ENCODE data around the gene CHD6. TPM values are rescaled to one million over a fixed set of nuclear protein-coding genes. Genes with fewer than 3 reads are reported as not detected.

CHD6 gene
- total RNA-seq, 1 experiment from 2014 or later, result 16.1 TPM

DNA sequence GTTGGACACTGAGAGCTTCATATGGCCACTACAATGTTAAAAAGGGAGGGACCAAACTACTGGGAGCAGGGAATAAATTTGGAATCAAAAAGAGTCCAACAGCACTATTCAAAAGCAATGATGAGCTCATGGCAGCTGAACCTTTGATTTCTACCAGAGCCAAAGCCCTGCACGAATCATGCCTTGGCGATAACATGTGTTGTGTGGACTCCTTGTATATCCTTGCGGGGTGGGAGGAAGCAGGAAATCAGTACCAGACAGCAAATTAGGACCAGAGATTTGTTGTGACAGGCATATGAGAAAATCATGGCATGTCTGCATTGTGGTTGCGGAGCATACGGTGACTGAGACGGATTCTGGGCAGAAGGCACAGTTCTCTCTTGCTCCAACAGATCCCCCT lies 166.0 kb downstream of the CHD6 start:
- H3K9me3 ChIP-seq, result no peaks in the 10 kb centered on the region
- H3K4me3 ChIP-seq, result no peak overlapping the region
- DNase-seq, result peak; percentile 16
- peaks cover 59% of the 10 kb centered on the region for H3K36me3 ChIP-seq
- no peaks in the 10 kb centered on the region for H3K27me3 ChIP-seq

GRCh38 chr20:41447006-41447405 lies 171.2 kb downstream of the CHD6 start:
- H3K9me3 ChIP-seq, result no peaks in the 10 kb centered on the region
- no peak for DNase-seq
- H3K27me3 ChIP-seq, result no peaks in the 10 kb centered on the region
- no peak overlapping the region for H3K4me3 ChIP-seq
- peaks cover 48% of the 10 kb centered on the region for H3K36me3 ChIP-seq

- peaks cover 47% of the 10 kb centered on the region for H3K36me3 ChIP-seq
- no peak overlapping the region for H3K4me3 ChIP-seq
- DNase-seq, result no peak
- no peaks in the 10 kb centered on the region for H3K9me3 ChIP-seq
- no peaks in the 10 kb centered on the region for H3K27me3 ChIP-seq
Measured at GRCh38 chr20:41446456-41446855, 171.7 kb downstream of the CHD6 start.

DNA sequence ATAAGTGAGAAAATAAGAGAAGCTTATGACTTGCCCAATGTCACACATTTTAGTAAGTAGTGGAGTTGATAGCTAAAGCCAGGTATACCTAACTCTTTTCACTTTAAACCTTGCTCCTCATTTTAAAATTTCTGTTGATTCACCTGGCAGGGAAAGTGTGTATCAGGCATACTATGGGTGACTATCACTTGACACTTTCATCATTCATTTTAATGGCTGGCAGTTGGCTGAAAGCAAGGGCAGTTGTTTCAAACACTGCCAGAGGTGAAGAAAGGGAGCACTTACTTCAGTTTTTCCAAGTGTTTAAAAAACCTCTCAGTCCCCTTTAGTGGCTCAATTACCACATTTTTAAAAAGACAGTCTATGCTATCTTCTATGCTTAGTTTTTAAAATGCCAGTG lies 173.4 kb downstream of the CHD6 start:
- H3K36me3 ChIP-seq, result peaks cover 43% of the 10 kb centered on the region
- H3K9me3 ChIP-seq, result no peaks in the 10 kb centered on the region
- no peaks in the 10 kb centered on the region for H3K27me3 ChIP-seq
- DNase-seq, result no peak
- no peak overlapping the region for H3K4me3 ChIP-seq

DNA sequence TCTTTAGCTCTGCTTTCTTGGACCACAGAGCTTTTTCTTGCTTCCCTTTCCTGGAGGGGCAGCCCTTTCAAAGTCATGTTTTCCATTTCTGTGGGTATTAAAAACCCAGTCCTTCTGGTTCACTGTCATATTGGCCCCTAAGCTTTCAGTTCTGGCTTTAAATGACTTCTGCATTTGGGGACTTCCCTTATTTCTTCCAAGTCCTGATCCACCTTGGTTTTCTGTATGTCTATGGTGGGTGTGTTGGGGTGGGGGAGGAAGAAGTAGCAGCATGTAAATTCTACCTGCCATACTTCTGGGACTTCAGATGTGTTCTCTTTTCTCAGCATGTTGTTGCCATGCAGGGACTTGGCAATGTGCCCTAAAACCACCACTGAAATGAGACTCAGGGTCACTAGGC lies 174.5 kb downstream of the CHD6 start:
- no peak for DNase-seq
- H3K27me3 ChIP-seq, result no peaks in the 10 kb centered on the region
- peaks cover 39% of the 10 kb centered on the region for H3K36me3 ChIP-seq
- no peak overlapping the region for H3K4me3 ChIP-seq
- H3K9me3 ChIP-seq, result no peaks in the 10 kb centered on the region

DNA sequence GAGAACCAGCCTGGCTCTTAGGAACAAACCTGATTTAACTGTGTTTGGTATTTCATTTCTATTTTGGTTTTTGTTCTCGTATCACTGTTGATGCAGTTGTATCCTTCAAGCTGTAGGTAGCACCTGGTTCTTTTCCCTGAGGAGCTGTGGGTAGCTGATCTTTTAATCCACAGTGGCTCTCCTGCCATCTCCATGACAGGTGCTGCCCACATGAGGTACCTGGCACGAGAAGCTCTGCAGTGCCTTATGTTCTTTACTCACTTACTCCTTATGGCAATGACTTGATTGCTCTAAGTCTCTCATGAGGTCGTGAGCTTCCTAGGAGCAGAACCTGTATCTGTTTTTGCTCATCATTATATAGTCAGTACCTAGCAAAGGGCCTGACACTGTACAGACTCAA lies 177.3 kb downstream of the CHD6 start:
- H3K27me3 ChIP-seq, result no peaks in the 10 kb centered on the region
- H3K9me3 ChIP-seq, result no peaks in the 10 kb centered on the region
- no peak overlapping the region for H3K4me3 ChIP-seq
- DNase-seq, result no peak
- H3K36me3 ChIP-seq, result peaks cover 20% of the 10 kb centered on the region

- Histone ChIP-seq H3K36me3 (peaks cover 10% of the 10 kb centered on the region), H3K27me3 (no peaks in the 10 kb centered on the region), H3K9me3 (no peaks in the 10 kb centered on the region), H3K4me3 (no peak overlapping the region)
- DNase-seq, result no peak
Measured at GRCh38 chr20:41437836-41438235, 180.3 kb downstream of the CHD6 start.

GRCh38 chr20:41436679-41437078 lies 181.5 kb downstream of the CHD6 start:
- no peaks in the 10 kb centered on the region for H3K9me3 ChIP-seq
- no peak overlapping the region for H3K4me3 ChIP-seq
- peaks cover 10% of the 10 kb centered on the region for H3K36me3 ChIP-seq
- no peak for DNase-seq
- H3K27me3 ChIP-seq, result no peaks in the 10 kb centered on the region

GRCh38 chr20:41433203-41433602 lies 185.0 kb downstream of the CHD6 start:
- Histone ChIP-seq H3K4me3 (no peak overlapping the region), H3K27me3 (no peaks in the 10 kb centered on the region), H3K9me3 (no peaks in the 10 kb centered on the region), H3K36me3 (peaks cover 18% of the 10 kb centered on the region)
- no peak for DNase-seq

DNA sequence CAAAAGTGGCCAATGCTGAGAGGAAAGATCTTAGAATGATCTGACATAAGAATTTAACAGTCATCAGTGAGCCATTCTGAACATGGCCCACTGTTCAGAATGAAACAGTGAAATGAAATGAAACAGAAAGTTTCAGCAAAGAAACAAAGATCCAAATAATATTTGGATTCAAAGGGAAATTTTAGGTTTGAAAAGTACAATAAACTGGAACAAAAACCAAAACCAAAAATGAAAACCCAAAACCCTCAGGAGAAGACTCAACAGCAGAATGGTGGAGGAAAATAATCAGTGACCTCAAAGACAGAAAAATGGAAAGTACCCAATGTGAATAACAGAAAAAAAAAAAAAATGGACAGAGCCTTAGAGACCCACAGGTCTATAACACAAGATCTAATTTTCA lies 185.4 kb downstream of the CHD6 start:
- Histone ChIP-seq H3K4me3 (no peak overlapping the region), H3K36me3 (peaks cover 19% of the 10 kb centered on the region), H3K9me3 (no peaks in the 10 kb centered on the region), H3K27me3 (no peaks in the 10 kb centered on the region)
- no peak for DNase-seq

GRCh38 chr20:41428285-41428684 lies 189.9 kb downstream of the CHD6 start:
- DNase-seq, result no peak
- Histone ChIP-seq H3K9me3 (no peaks in the 10 kb centered on the region), H3K27me3 (no peaks in the 10 kb centered on the region), H3K4me3 (no peak overlapping the region), H3K36me3 (peaks cover 27% of the 10 kb centered on the region)

- no peak for DNase-seq
- Histone ChIP-seq H3K4me3 (no peak overlapping the region), H3K36me3 (peaks cover 32% of the 10 kb centered on the region), H3K27me3 (no peaks in the 10 kb centered on the region), H3K9me3 (no peaks in the 10 kb centered on the region)
Measured at GRCh38 chr20:41427833-41428232, 190.3 kb downstream of the CHD6 start.

GRCh38 chr20:41426976-41427375 lies 191.2 kb downstream of the CHD6 start:
- H3K36me3 ChIP-seq, result peaks cover 34% of the 10 kb centered on the region
- no peaks in the 10 kb centered on the region for H3K27me3 ChIP-seq
- DNase-seq, result no peak
- no peak overlapping the region for H3K4me3 ChIP-seq
- H3K9me3 ChIP-seq, result no peaks in the 10 kb centered on the region

- H3K9me3 ChIP-seq, result no peaks in the 10 kb centered on the region
- no peaks in the 10 kb centered on the region for H3K27me3 ChIP-seq
- no peak overlapping the region for H3K4me3 ChIP-seq
- no peak for DNase-seq
- H3K36me3 ChIP-seq, result peaks cover 38% of the 10 kb centered on the region
Measured at GRCh38 chr20:41426086-41426830, 191.9 kb downstream of the CHD6 start.

- Histone ChIP-seq H3K9me3 (no peaks in the 10 kb centered on the region), H3K4me3 (no peak overlapping the region), H3K36me3 (peaks cover 41% of the 10 kb centered on the region), H3K27me3 (no peaks in the 10 kb centered on the region)
- DNase-seq, result peak; percentile 43
Measured at GRCh38 chr20:41425180-41425884, 192.8 kb downstream of the CHD6 start.

GRCh38 chr20:41424546-41424945 lies 193.6 kb downstream of the CHD6 start:
- H3K4me3 ChIP-seq, result no peak overlapping the region
- H3K36me3 ChIP-seq, result peaks cover 47% of the 10 kb centered on the region
- H3K27me3 ChIP-seq, result no peaks in the 10 kb centered on the region
- no peaks in the 10 kb centered on the region for H3K9me3 ChIP-seq
- DNase-seq, result no peak

GRCh38 chr20:41424011-41424410 lies 194.2 kb downstream of the CHD6 start:
- no peaks in the 10 kb centered on the region for H3K27me3 ChIP-seq
- no peaks in the 10 kb centered on the region for H3K9me3 ChIP-seq
- peaks cover 47% of the 10 kb centered on the region for H3K36me3 ChIP-seq
- no peak for DNase-seq
- H3K4me3 ChIP-seq, result no peak overlapping the region

- no peaks in the 10 kb centered on the region for H3K27me3 ChIP-seq
- H3K4me3 ChIP-seq, result no peak overlapping the region
- H3K9me3 ChIP-seq, result no peaks in the 10 kb centered on the region
- no peak for DNase-seq
- H3K36me3 ChIP-seq, result peaks cover 45% of the 10 kb centered on the region
Measured at GRCh38 chr20:41422953-41423352, 195.2 kb downstream of the CHD6 start.
